Pancreas (tissue), 10 donors: ENCODE results near the gene LRRC45. TPM values are rescaled to one million over a fixed set of nuclear protein-coding genes. Genes with fewer than 3 reads are reported as not detected.
A peak's percentile ranks its signal among the peaks of the same experiment; 100 is the strongest.

Experiments used
- ATAC-seq, 4 donors: fragments of 200-7000 bp; cut with Tn5 transposase; one replicate each; pipeline versions ENCODE4 v1.8.0 to v1.9.1; 2020; ENCODE audit warnings: mild to moderate bottlenecking in 4 of 4, moderate library complexity in 4 of 4
- DNase-seq, 6 donors: peaks; one replicate each; pipeline ENCODE4 v3.0.0-alpha.2; 2020
- FAIRE-seq: peaks from 2 replicates; lab custom pipeline; 2012; peaks lifted over from hg19 to GRCh38; lab: Jason Lieb, UNC
- H3K27ac ChIP-seq, 4 donors: fragments of 200-600 bp; sonication (generic); 1 replicate in 3 of 4; 2 replicates in 1 of 4; pipeline versions ENCODE4 v1.5.0 to v1.8.0; 2020
- H3K27me3 ChIP-seq, 4 donors: fragments of 200-600 bp; one replicate each; pipeline ENCODE4 v1.8.0; 2021
- H3K36me3 ChIP-seq, 3 donors: fragments of 200-600 bp; sonication (generic) in 1 of 3; one replicate each; pipeline versions ENCODE4 v1.5.0 to v1.8.0; 2020 to 2021
- H3K4me1 ChIP-seq, 3 donors: fragments of 200-600 bp; one replicate each; pipeline ENCODE4 v1.8.0; 2021
- H3K4me3 ChIP-seq, 4 donors: fragments of 200-600 bp; sonication (generic) in 2 of 4; one replicate each; pipeline versions ENCODE4 v1.5.0 to v1.8.0; 2020 to 2021
- H3K9me3 ChIP-seq, 4 donors: fragments of 200-600 bp; one replicate each; pipeline ENCODE4 v1.8.0; 2021
- CTCF ChIP-seq, 4 donors: fragments of 200-600 bp; sonication (generic) in 3 of 4; IDR thresholded peaks; one replicate each; pipeline versions ENCODE4 v1.5.0 to v1.8.0; 2021; ENCODE audit warnings: antibody characterized with exemption in 4 of 4
- WGBS, 2 donors: extraction: QIAGEN DNeasy Blood & Tissue Kit; methylation state at CpG; one replicate each; pipeline ENCODE4 v1.1.7; 2013; 5-methylcytosine and 5-hydroxymethylcytosine counted together
- intact Hi-C, 3 donors: fragments of 100-400 bp; cut with DNase I; formaldehyde crosslinking; loops; one replicate each; pipeline versions ENCODE4 v1.11.1 to v1.14.2; 2022
- polyA plus RNA-seq, 2 donors: library from polyadenylated mRNA; stranded (reverse); fragments of 200-250 nt; gene quantifications; one replicate each; pipeline ENCODE4 v1.2.3, GENCODE V29; 2013
- total RNA-seq, 6 donors: library from RNA; stranded (reverse); fragmentation: NEBNext Ultra II Directional in 4 of 6; extraction: Animal tissue kit (Norgen Biotek cat#: 25700) in 4 of 6; gene quantifications; one replicate each; pipeline versions ENCODE4 v1.2.1 to v1.2.4, GENCODE V29; 2021 to 2023
- donor health status: healthy with polysubstance abuse.
- donor health status: DM: no; HTN: no; CAD: no; lungs with moderate emphysema.
- donor health status: DM: no; HTN: no; CAD: no.
- donor health status: control.
- donor health status: control.
- donor health status: Bipolar disorder and iron deficiency.
- donor health status: DM: yes; HTN: yes; CAD: no.
- donor health status: DM: no; HTN: no; CAD: no.
- donor health status: DM: no; HTN: no; CAD: no.
- donor health status: DM: yes; HTN: yes; CAD: no.

The LRRC45 gene
- total and polyA plus RNA-seq, 8 donors, result 5.3 to 21.6 (median 7.0) TPM

- no peak overlapping the region for H3K4me3 ChIP-seq
- no peak for FAIRE-seq
- no peak for ATAC-seq
- H3K4me1 ChIP-seq, result peaks cover 0 to 3% (median 2%) of the 10 kb centered on the region in 3 donors
- H3K9me3 ChIP-seq, result no peaks in the 10 kb centered on the region
- WGBS, 2 donors, result 88 to 89% methylated on average over 26 to 28 of the region's 28 CpGs
- no peak for DNase-seq
- no peaks in the 10 kb centered on the region for H3K36me3 ChIP-seq
- no peak overlapping the region for H3K27ac ChIP-seq
- no peaks in the 10 kb centered on the region for H3K27me3 ChIP-seq
- intact Hi-C loops, result loop anchor here in 2 of 3 donors (5.0 to 10.0 kb wide), 2 partner anchors 54 to 61 kb away; partner anchors contain the start of gene NOTUM (in 1 of the 2)
- no peak for TF ChIP-seq CTCF (IDR thresholded peaks at IDR 0.05)
These were observed 6.8 kb upstream of the LRRC45 start for GRCh38 chr17:82016061-82016874.

- H3K27me3 ChIP-seq, result no peaks in the 10 kb centered on the region
- H3K4me1 ChIP-seq, result peaks cover 4 to 7% (median 4%) of the 10 kb centered on the region in 3 donors
- FAIRE-seq, result no peak
- 85 to 86% methylated on average over 24 of the region's 24 CpGs for WGBS, 2 donors
- H3K9me3 ChIP-seq, result no peaks in the 10 kb centered on the region
- ATAC-seq, result no peak
- no peak overlapping the region for H3K4me3 ChIP-seq
- H3K27ac ChIP-seq, result no peak overlapping the region
- no peak for DNase-seq
- TF ChIP-seq CTCF (IDR thresholded peaks at IDR 0.05), result no peak
- intact Hi-C loops, result loop anchor here in 2 of 3 donors (5.0 to 10.0 kb wide), 2 partner anchors 55 to 62 kb away; partner anchors contain the start of gene NOTUM (in 1 of the 2)
- no peaks in the 10 kb centered on the region for H3K36me3 ChIP-seq
These were observed 6.1 kb upstream of the LRRC45 start for GRCh38 chr17:82016875-82017459.

DNA sequence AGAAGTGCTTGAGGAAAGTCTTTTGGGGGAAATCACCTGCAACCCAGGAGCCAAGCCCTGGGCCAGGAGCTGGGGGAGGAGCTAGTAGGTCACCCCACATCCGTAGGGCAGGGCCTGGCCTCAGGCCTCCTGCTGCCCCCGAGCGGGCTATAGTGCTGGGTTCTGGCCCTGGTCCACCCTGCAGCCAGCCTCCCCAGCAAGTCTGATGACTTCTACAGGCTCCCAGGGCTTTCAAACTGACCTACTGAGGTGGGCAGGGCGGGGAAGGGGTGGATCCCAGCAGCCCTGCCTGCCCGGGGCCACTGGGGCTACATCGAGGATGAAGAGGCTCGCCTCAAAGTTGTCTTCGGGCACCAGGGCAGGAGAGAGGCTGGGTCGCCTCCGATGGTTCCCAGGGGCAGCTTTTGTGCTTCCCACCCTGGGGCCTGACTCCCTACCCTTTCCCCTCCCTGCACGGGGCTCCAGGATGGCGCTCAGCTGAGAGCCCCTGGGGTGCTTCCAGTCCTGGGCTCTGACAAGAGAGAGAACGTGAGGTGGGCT lies 5.4 kb upstream of the LRRC45 start:
- no peaks in the 10 kb centered on the region for H3K27me3 ChIP-seq
- no peak overlapping the region for H3K4me3 ChIP-seq
- intact Hi-C loops, result loop anchor here (2.0 to 10.0 kb wide), 3 partner anchors 53 to 63 kb away; partner anchors contain the start of gene NOTUM (in 1 of the 3)
- FAIRE-seq (no peak), ATAC-seq (no peak), DNase-seq (no peak)
- H3K9me3 ChIP-seq, result no peaks in the 10 kb centered on the region
- no peak for TF ChIP-seq CTCF (IDR thresholded peaks at IDR 0.05)
- 79 to 84% methylated on average over 13 of the region's 13 CpGs for WGBS, 2 donors
- peak overlapping the region in 1 of 4 donors; percentile 16 for H3K27ac ChIP-seq
- no peaks in the 10 kb centered on the region for H3K36me3 ChIP-seq
- peaks cover 7 to 9% (median 7%) of the 10 kb centered on the region in 3 donors for H3K4me1 ChIP-seq

DNA sequence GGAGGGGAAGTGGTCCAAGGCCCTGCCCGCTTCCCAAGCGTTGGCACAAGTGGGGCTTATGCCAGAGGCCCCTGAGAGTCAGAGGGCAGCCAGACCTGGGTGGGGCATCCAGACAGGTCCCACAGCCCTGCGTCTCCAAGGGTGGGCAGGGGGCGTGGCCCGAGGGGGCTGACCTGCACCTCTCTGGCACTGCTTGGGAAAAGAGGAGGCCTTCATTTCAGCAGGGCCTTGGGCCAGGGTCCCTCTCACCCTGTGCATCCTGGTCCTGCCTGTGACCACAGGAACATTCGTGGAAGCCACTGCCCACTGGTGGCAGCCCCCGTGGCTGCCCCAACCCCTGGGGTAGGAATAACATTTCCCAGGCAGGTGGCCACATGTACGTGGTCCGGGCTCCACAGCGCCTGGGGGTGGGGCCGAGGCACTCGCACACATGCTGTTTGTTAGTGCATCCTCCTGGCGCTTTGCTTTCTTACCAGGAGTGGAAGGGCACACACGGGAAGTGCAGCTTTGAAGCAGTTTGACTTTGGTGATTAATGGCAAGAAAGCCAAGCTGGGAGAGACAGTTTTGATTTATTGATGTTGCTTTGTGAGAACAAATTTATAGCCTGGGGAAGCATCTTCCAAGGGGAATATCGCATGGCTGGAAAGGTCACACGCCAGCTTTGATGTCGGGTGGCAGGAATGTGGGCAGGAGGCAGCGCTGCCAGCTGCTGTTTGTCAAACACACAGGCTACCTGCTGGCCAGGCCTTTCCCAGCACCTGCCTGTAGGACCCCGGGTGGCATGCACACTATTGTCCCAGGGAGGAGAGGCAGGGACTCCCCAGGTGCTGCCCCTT lies 4.7 kb upstream of the LRRC45 start:
- intact Hi-C loops, result loop anchor here (2.0 to 10.0 kb wide), 3 partner anchors 54 to 64 kb away; partner anchors contain the start of gene NOTUM (in 1 of the 3)
- FAIRE-seq, result no peak

More for the DNA sequence above, 4.7 kb upstream of the LRRC45 start:
- peak overlapping the region in 1 of 4 donors; percentile 16 for H3K27ac ChIP-seq
- H3K27me3 ChIP-seq, result no peaks in the 10 kb centered on the region
- peaks cover 7 to 9% (median 7%) of the 10 kb centered on the region in 3 donors for H3K4me1 ChIP-seq
- DNase-seq, result no peak
- no peak overlapping the region for H3K4me3 ChIP-seq
- no peak for ATAC-seq
- H3K9me3 ChIP-seq, result no peaks in the 10 kb centered on the region
- 46 to 53% methylated on average over 19 of the region's 19 CpGs for WGBS, 2 donors
- H3K36me3 ChIP-seq, result no peaks in the 10 kb centered on the region
- TF ChIP-seq CTCF (IDR thresholded peaks at IDR 0.05), result no peak
